GM19455 (cell line): ENCODE measurements around the gene JAKMIP3.

Source experiments
- ATAC-seq: cut with Tn5 transposase; IDR thresholded peaks from one replicate; pipeline ENCODE4 v1.9.1; 2021; ENCODE audit not compliant: unreplicated experiment

Gene JAKMIP3

GRCh38 chr10:132110111-132110521, 44.4 kb downstream of the JAKMIP3 start:
- ATAC-seq, result no peak

- ATAC-seq, result no peak
These were observed 45.0 kb downstream of the JAKMIP3 start for GRCh38 chr10:132110713-132111112.

- ATAC-seq, result no peak
These were observed 45.5 kb downstream of the JAKMIP3 start for GRCh38 chr10:132111121-132111731.

- ATAC-seq, result no peak
These were observed 46.2 kb downstream of the JAKMIP3 start for GRCh38 chr10:132111871-132112341.

- ATAC-seq, result no peak
These were observed 46.9 kb downstream of the JAKMIP3 start for GRCh38 chr10:132112611-132113010.

- no peak for ATAC-seq
These were observed 47.5 kb downstream of the JAKMIP3 start for GRCh38 chr10:132113206-132113605.

GRCh38 chr10:132113766-132114365, 48.1 kb downstream of the JAKMIP3 start:
- no peak for ATAC-seq

GRCh38 chr10:132114953-132115520, 49.3 kb downstream of the JAKMIP3 start:
- ATAC-seq, result no peak
